HepG2 (cell line): ENCODE results near the gene SYNE1. TPM values are rescaled to one million over a fixed set of nuclear protein-coding genes. Genes with fewer than 3 reads are reported as not detected.

ENCODE experiments used
- ATAC-seq: fragments of 200-7000 bp; cut with Tn5 transposase; 3 replicates; pipeline ENCODE4 v1.9.1; 2020; ENCODE audit warnings: mild to moderate bottlenecking, moderate library complexity
- BruUV-seq: library from RNA; stranded (reverse); fragments of 400-500 nt; replicated peaks from 2 replicates; lab custom pipeline; 2021; lab: Mats Ljungman, UMichigan
- CTCF ChIA-PET: fragments of 300-600 bp; formaldehyde crosslinking; extraction: SDS; loops from one replicate; lab custom pipeline; 2021; ENCODE audit warnings: low total read pairs, inconsistent platforms, low intra/inter-chr PET ratio; lab: Yijun Ruan, JAX
- POLR2A ChIA-PET: fragments of 350-600 bp; sonication (Branson Sonifier 250); formaldehyde crosslinking; loops from one replicate; lab custom pipeline; 2020; ENCODE audit warnings: antibody characterized with exemption, inconsistent platforms; lab: Yijun Ruan, JAX
- DNase-seq: peaks from one replicate; pipeline ENCODE4 v3.0.0-alpha.2; 2015; ENCODE audit warnings: low spot score
- FAIRE-seq: peaks from 3 replicates; lab custom pipeline; 2011; peaks lifted over from hg19 to GRCh38; lab: Jason Lieb, UNC
- H2AFZ ChIP-seq: one replicate; pipeline ENCODE4 v1.6.1; 2011; ENCODE audit warnings: low read length, inconsistent platforms
- H3K27ac ChIP-seq: fragments of 300-600 bp; 3 replicates; pipeline ENCODE4 v1.8.0; 2011; ENCODE audit warnings: mixed run types, mild to moderate bottlenecking, mixed read lengths, low read length, inconsistent platforms; ENCODE audit not compliant: insufficient read depth; ENCODE audit errors: extremely low read length
- H3K27me3 ChIP-seq, 2 experiments: fragments of 200-600 bp in 1 of 2; 2 replicates in 1 of 2; 3 replicates in 1 of 2; pipeline versions ENCODE4 v1.6.0 to v1.8.0; 2011; ENCODE audit warnings: low read length in 2 of 2, mild to moderate bottlenecking in 2 of 2, moderate library complexity in 2 of 2, inconsistent platforms in 1 of 2; ENCODE audit not compliant: insufficient read depth in 2 of 2, control insufficient read depth in 1 of 2
- H3K36me3 ChIP-seq, 2 experiments: fragments of 200-600 bp in 1 of 2; replicated peaks in 1 of 2; 2 replicates in 1 of 2; 3 replicates in 1 of 2; pipeline versions ENCODE4 v1.5.1 to v1.8.0; 2011; ENCODE audit warnings: low read length in 2 of 2, inconsistent platforms in 1 of 2; ENCODE audit not compliant: insufficient read depth in 2 of 2, control insufficient read depth in 1 of 2
- H3K4me1 ChIP-seq: 2 replicates; pipeline ENCODE4 v1.5.1; 2012; ENCODE audit warnings: low read length, inconsistent platforms; ENCODE audit not compliant: insufficient read depth
- H3K4me2 ChIP-seq: 2 replicates; pipeline ENCODE4 v1.6.0; 2011; ENCODE audit warnings: low read depth, low read length, inconsistent platforms
- H3K4me3 ChIP-seq, 3 experiments: fragments of 200-600 bp in 1 of 3; sonication (generic), shearing (Covaris generic) in 1 of 3; replicated peaks in 1 of 3; 2 replicates each; pipeline ENCODE4 v1.5.1; 2011 to 2016; ENCODE audit warnings: low read length in 3 of 3, inconsistent platforms in 2 of 3, low read depth in 2 of 3, mild to moderate bottlenecking in 2 of 3, control low read depth in 1 of 3, mixed read lengths in 1 of 3; ENCODE audit not compliant: insufficient read depth in 1 of 3
- H3K79me2 ChIP-seq: one replicate; pipeline ENCODE4 v1.6.1; 2011; ENCODE audit warnings: low read length, inconsistent platforms; ENCODE audit not compliant: insufficient read depth
- H3K9ac ChIP-seq: 2 replicates; pipeline ENCODE4 v1.6.0; 2011; ENCODE audit warnings: mild to moderate bottlenecking, low read depth, low read length, inconsistent platforms; ENCODE audit not compliant: insufficient read depth
- H3K9me3 ChIP-seq: 2 replicates; pipeline ENCODE4 v1.5.1; 2012; ENCODE audit warnings: mild to moderate bottlenecking, low read length
- H4K20me1 ChIP-seq: 2 replicates; pipeline ENCODE4 v1.6.0; 2011; ENCODE audit warnings: inconsistent platforms, mild to moderate bottlenecking, low read length, moderate library complexity; ENCODE audit not compliant: insufficient read depth
- AKNA ChIP-seq: sonication (generic); formaldehyde crosslinking; IDR thresholded peaks from 2 replicates; pipeline ENCODE4 v1.4.0; 2020; ENCODE audit warnings: missing genetic modification reagents, borderline replicate concordance
- GLI4 ChIP-seq: sonication (generic); formaldehyde crosslinking; IDR thresholded peaks from 2 replicates; pipeline ENCODE4 v1.5.1; 2020; ENCODE audit warnings: missing genetic modification reagents, mild to moderate bottlenecking, moderate library complexity, borderline replicate concordance
- POLR2AphosphoS5 ChIP-seq: IDR thresholded peaks from 2 replicates; pipeline ENCODE4 v1.6.1; 2012; ENCODE audit warnings: low read depth, low read length
- SRY ChIP-seq: sonication (generic); formaldehyde crosslinking; IDR thresholded peaks from 2 replicates; pipeline ENCODE4 v1.8.0; 2022; ENCODE audit warnings: mild to moderate bottlenecking, missing genetic modification reagents
- TEF ChIP-seq: sonication (generic); formaldehyde crosslinking; IDR thresholded peaks from 2 replicates; pipeline ENCODE4 v1.5.0; 2020; ENCODE audit warnings: missing genetic modification reagents
- ZNF17 ChIP-seq: sonication (generic); formaldehyde crosslinking; IDR thresholded peaks from 2 replicates; pipeline ENCODE4 v1.5.0; 2020; ENCODE audit warnings: mild to moderate bottlenecking, missing genetic modification reagents
- ZNF414 ChIP-seq: sonication (generic); formaldehyde crosslinking; IDR thresholded peaks from 2 replicates; pipeline ENCODE4 v1.5.0; 2020; ENCODE audit warnings: missing genetic modification reagents
- ZNF589 ChIP-seq: sonication (generic); formaldehyde crosslinking; conservative IDR thresholded peaks from 2 replicates; pipeline ENCODE4 v1.8.0; 2022; ENCODE audit warnings: mild to moderate bottlenecking, moderate library complexity, missing genetic modification reagents
- ZNF644 ChIP-seq: IDR thresholded peaks from 2 replicates; pipeline ENCODE4 v1.6.1; 2016; ENCODE audit warnings: low read depth
- WGBS: methylation state at CpG from one replicate; pipeline ENCODE4 v1.1.6; 2017; ENCODE audit warnings: low lambda C conversion rate; 5-methylcytosine and 5-hydroxymethylcytosine counted together
- in situ Hi-C: cut with HindIII; loops from 2 replicates; pipeline ENCODE4 v1.10.0; 2017; ENCODE audit warnings: low pct_unique_long_range_greater_than_20kb; ENCODE audit not compliant: extremely low pct_ligation_motif_present
- intact Hi-C: fragments of 100-400 bp; cut with micrococcal nuclease; formaldehyde crosslinking; loops from one replicate; pipeline ENCODE4 v1.10.0; 2022; ENCODE audit not compliant: unreplicated experiment
- polyA plus RNA-seq, 8 experiments: library from polyadenylated mRNA; depleted of rRNA in 3 of 8; stranded (reverse) in 7 of 8; unstranded in 1 of 8; fragments of >200 nt; fragmentation: Illumina TruSeq in 4 of 8; extraction: Trizol in 4 of 8; gene quantifications; 2 replicates each; pipeline versions ENCODE4 v1.2.1 to v1.2.3, GENCODE V29; 2011 to 2016; ENCODE audit warnings: low read depth in 4 of 8, missing spikeins in 1 of 8, mixed read lengths in 1 of 8; ENCODE audit not compliant: insufficient read depth in 1 of 8
- total RNA-seq, 5 experiments: library from RNA; depleted of rRNA; stranded (reverse); fragments of >200 nt; fragmentation: Illumina TruSeq; extraction: Trizol; gene quantifications; 2 replicates each; pipeline ENCODE4 v1.2.3, GENCODE V29; 2016; ENCODE audit warnings: low read depth in 1 of 5

Gene SYNE1
- total and polyA plus RNA-seq, 2 of the 13 experiments (the other 11 are each of a cell fraction or from before 2014, with no cell fraction given), result 5.5 to 15.9 TPM

DNA sequence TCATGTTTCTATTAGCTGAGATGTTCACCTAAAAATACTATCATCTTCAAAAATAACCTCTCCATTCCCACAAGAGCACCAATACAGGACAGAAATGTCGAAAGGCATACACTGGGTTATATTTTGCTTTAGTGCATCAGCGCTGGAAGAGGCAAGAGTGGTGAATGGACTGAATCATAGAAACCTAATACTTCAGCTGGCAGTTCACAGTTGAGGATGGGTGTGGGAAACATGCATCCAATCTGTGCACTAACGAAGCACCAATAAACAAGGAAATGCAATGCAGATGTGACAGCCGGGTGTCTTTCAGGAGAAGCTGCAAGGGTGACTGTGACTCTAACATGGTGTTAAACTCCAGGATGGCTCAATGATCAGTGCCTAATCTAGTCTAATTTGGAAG lies 463.8 kb downstream of the SYNE1 start:
- no TSS peak for BruUV-seq
- no peak for ATAC-seq
- no peaks in the 10 kb centered on the region for H3K27me3 ChIP-seq
- 98% methylated on average over 4 of the region's 4 CpGs for WGBS
- in situ Hi-C loops, result no loop called here
- no peak overlapping the region for H3K4me3 ChIP-seq
- H3K79me2 ChIP-seq, result no peaks in the 10 kb centered on the region
- H2AFZ ChIP-seq, result no peak overlapping the region
- no peaks in the 10 kb centered on the region for H3K9me3 ChIP-seq
- no peak for TF ChIP-seq ZNF17 (CRISPR knock-in tag)
- TF ChIP-seq SRY (CRISPR knock-in tag), result no peak
- TF ChIP-seq TEF (CRISPR knock-in tag), result no peak
- TF ChIP-seq POLR2AphosphoS5, result no peak
- no peak for TF ChIP-seq ZNF644
- TF ChIP-seq AKNA (CRISPR knock-in tag), result no peak
- TF ChIP-seq ZNF589, result no peak
- no peak for TF ChIP-seq GLI4 (CRISPR knock-in tag)
- TF ChIP-seq ZNF414 (CRISPR knock-in tag), result no peak
- TF ChIP-seq, all 625 proteins: peak for 0
- intact Hi-C loops, result no loop called here
- Histone ChIP-seq H3K9ac (no peak overlapping the region), H4K20me1 (no peaks in the 10 kb centered on the region), H3K36me3 (peaks cover 0 to 3% of the 10 kb centered on the region in 2 experiments; a peak in 1 of 5 replicates), H3K4me2 (no peak overlapping the region), H3K27ac (no peak overlapping the region), H3K4me1 (peaks cover 24% of the 10 kb centered on the region)
- DNase-seq (no peak), FAIRE-seq (no peak)
- CTCF ChIA-PET, result no interaction called here
- POLR2A ChIA-PET, result no interaction called here
